Mucosa of descending colon (tissue), 3 donors: ENCODE measurements around the gene SPATA16. TPM values are rescaled to one million over a fixed set of nuclear protein-coding genes. Genes with fewer than 3 reads are reported as not detected.
"Not testable (repeated sequence)": the region's sequence is repeated elsewhere in the genome, so short reads cannot be mapped to it uniquely, and the experiment has no call there.

ENCODE experiments used
- ATAC-seq: fragments of 200-7000 bp; cut with Tn5 transposase; one replicate; pipeline ENCODE4 v1.9.1; 2020; ENCODE audit warnings: mild to moderate bottlenecking, moderate library complexity
- DNase-seq, 3 donors: peaks; one replicate each; pipeline ENCODE4 v3.0.0-alpha.2; 2020
- H3K36me3 ChIP-seq: fragments of 200-600 bp; one replicate; pipeline ENCODE4 v1.8.0; 2021; ENCODE audit warnings: low read depth, mild to moderate bottlenecking
- H3K4me1 ChIP-seq: fragments of 200-600 bp; one replicate; pipeline ENCODE4 v1.8.0; 2021; ENCODE audit warnings: low read depth, mild to moderate bottlenecking
- H3K4me3 ChIP-seq: fragments of 200-600 bp; one replicate; pipeline ENCODE4 v1.8.0; 2021; ENCODE audit warnings: mild to moderate bottlenecking
- H3K9me3 ChIP-seq: fragments of 200-600 bp; one replicate; pipeline ENCODE4 v1.8.0; 2021; ENCODE audit warnings: mild to moderate bottlenecking
- CTCF ChIP-seq: fragments of 200-600 bp; IDR thresholded peaks from one replicate; pipeline ENCODE4 v1.8.0; 2022; ENCODE audit warnings: antibody characterized with exemption, mild to moderate bottlenecking
- intact Hi-C, 2 donors: fragments of 100-400 bp; cut with DNase I in 1 of 2; cut with micrococcal nuclease in 1 of 2; formaldehyde crosslinking; loops; one replicate each; pipeline versions ENCODE4 v1.11.0 to v1.11.1; 2022; cut with DNase I, micrococcal nuclease
- total RNA-seq, 3 donors: library from RNA; stranded (reverse); fragmentation: NEBNext Ultra II Directional in 2 of 3; extraction: Animal tissue kit (Norgen Biotek cat#: 25700) in 2 of 3; gene quantifications; one replicate each; pipeline versions ENCODE4 v1.2.1 to v1.2.4, GENCODE V29; 2021 to 2023
- donor health status: DM: no; HTN: no; CAD: no; lungs with moderate emphysema.
- donor health status: DM: no; HTN: no; CAD: no.
- donor health status: DM: no; HTN: yes; CAD: no.

The SPATA16 gene
- total RNA-seq, 3 donors from 2014 or later, result not detected

- H3K4me3 ChIP-seq, result no peak overlapping the region
- intact Hi-C loops, result no loop called here
- DNase-seq, result no peak
- H3K9me3 ChIP-seq, result no peaks in the 10 kb centered on the region
- TF ChIP-seq CTCF, result no peak
- no peaks in the 10 kb centered on the region for H3K4me1 ChIP-seq
- ATAC-seq, result no peak
- H3K36me3 ChIP-seq, result no peaks in the 10 kb centered on the region
Measured at GRCh38 chr3:173027429-173027828, 113.6 kb downstream of the SPATA16 start.

- Histone ChIP-seq H3K4me3 (no peak overlapping the region), H3K9me3 (no peaks in the 10 kb centered on the region), H3K36me3 (no peaks in the 10 kb centered on the region), H3K4me1 (no peaks in the 10 kb centered on the region)
- ATAC-seq (no peak), DNase-seq (no peak)
- no peak for TF ChIP-seq CTCF
- intact Hi-C loops, result no loop called here
Measured at GRCh38 chr3:173025941-173026340, 115.1 kb downstream of the SPATA16 start.

GRCh38 chr3:173021547-173022185 is 119.4 kb downstream of the SPATA16 start:
- ATAC-seq (no peak), DNase-seq (no peak)
- intact Hi-C loops, result no loop called here
- no peak overlapping the region for H3K4me3 ChIP-seq
- H3K36me3 ChIP-seq, result no peaks in the 10 kb centered on the region
- TF ChIP-seq CTCF, result no peak
- H3K9me3 ChIP-seq, result no peaks in the 10 kb centered on the region
- no peaks in the 10 kb centered on the region for H3K4me1 ChIP-seq

GRCh38 chr3:173020128-173020527 is 120.9 kb downstream of the SPATA16 start:
- intact Hi-C loops, ATAC-seq: not testable (repeated sequence)

GRCh38 chr3:173019378-173019777 is 121.7 kb downstream of the SPATA16 start:
- no peaks in the 10 kb centered on the region for H3K9me3 ChIP-seq
- H3K4me3 ChIP-seq, result no peak overlapping the region
- no peaks in the 10 kb centered on the region for H3K36me3 ChIP-seq
- no peaks in the 10 kb centered on the region for H3K4me1 ChIP-seq
- ATAC-seq, result no peak
- intact Hi-C loops, result no loop called here
- TF ChIP-seq CTCF, result no peak
- no peak for DNase-seq

More at GRCh38 chr3:173020128-173020527, 120.9 kb downstream of the SPATA16 start:
- DNase-seq, H3K4me3 ChIP-seq, H3K9me3 ChIP-seq, H3K36me3 ChIP-seq, H3K4me1 ChIP-seq: not testable (repeated sequence)

GRCh38 chr3:173018758-173019157 is 122.3 kb downstream of the SPATA16 start:
- Histone ChIP-seq H3K36me3 (no peaks in the 10 kb centered on the region), H3K4me1 (no peaks in the 10 kb centered on the region), H3K4me3 (no peak overlapping the region), H3K9me3 (no peaks in the 10 kb centered on the region)
- intact Hi-C loops, result no loop called here
- ATAC-seq (no peak), DNase-seq (no peak)
- TF ChIP-seq CTCF, result no peak
